ENCODE data around the gene NEURL1.

DNA sequence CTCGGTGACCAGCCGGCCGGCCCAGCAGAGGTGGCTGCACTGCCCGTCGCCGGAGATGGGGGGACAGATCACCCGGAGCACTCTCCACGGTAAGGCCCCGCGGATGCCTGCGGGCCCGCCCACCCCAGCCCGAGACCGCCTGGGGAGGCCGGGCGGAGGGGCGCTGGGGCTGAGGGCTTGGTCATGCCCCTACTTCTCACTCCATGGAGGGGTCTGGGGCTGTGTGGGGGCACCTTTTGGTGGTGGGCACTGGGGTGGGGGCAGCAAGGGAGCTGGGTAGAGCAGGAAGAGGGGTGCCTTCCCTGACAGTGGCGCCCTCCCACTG is 61.8 kb downstream of the NEURL1 start:
- TF ChIP-seq, protein P1, sequence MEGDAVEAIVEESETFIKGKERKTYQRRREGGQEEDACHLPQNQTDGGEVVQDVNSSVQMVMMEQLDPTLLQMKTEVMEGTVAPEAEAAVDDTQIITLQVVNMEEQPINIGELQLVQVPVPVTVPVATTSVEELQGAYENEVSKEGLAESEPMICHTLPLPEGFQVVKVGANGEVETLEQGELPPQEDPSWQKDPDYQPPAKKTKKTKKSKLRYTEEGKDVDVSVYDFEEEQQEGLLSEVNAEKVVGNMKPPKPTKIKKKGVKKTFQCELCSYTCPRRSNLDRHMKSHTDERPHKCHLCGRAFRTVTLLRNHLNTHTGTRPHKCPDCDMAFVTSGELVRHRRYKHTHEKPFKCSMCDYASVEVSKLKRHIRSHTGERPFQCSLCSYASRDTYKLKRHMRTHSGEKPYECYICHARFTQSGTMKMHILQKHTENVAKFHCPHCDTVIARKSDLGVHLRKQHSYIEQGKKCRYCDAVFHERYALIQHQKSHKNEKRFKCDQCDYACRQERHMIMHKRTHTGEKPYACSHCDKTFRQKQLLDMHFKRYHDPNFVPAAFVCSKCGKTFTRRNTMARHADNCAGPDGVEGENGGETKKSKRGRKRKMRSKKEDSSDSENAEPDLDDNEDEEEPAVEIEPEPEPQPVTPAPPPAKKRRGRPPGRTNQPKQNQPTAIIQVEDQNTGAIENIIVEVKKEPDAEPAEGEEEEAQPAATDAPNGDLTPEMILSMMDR (IDR thresholded peaks at IDR 0.05): no peak
- no peak for TF ChIP-seq POLR2A (IDR thresholded peaks at IDR 0.05)
